Testis (tissue), 3 donors: Measurements from ENCODE around the gene CX3CL1. TPM values are rescaled to one million over a fixed set of nuclear protein-coding genes. Genes with fewer than 3 reads are reported as not detected.

Experiments used
- DNase-seq: peaks from one replicate; pipeline ENCODE4 v3.0.0-alpha.2; 2019
- H3K27ac ChIP-seq, 2 donors: fragments of 200-600 bp; sonication (generic); one replicate each; pipeline ENCODE4 v1.5.1; 2019
- H3K27me3 ChIP-seq: fragments of 200-600 bp; sonication (generic); one replicate; pipeline ENCODE4 v1.5.1; 2019
- H3K36me3 ChIP-seq: fragments of 200-600 bp; sonication (generic); one replicate; pipeline ENCODE4 v1.5.1; 2017; ENCODE audit warnings: low read depth; ENCODE audit errors: missing control alignments
- H3K4me1 ChIP-seq: fragments of 200-600 bp; sonication (generic); one replicate; pipeline ENCODE4 v1.5.1; 2019
- H3K4me3 ChIP-seq, 2 donors: fragments of 200-600 bp; sonication (generic); one replicate each; pipeline ENCODE4 v1.5.1; 2017 to 2019
- H3K9me3 ChIP-seq: fragments of 200-600 bp; sonication (generic); one replicate; pipeline ENCODE4 v1.5.1; 2017
- POLR2A ChIP-seq: fragments of 450-650 bp; IDR thresholded peaks from one replicate; pipeline ENCODE4 v1.6.1; 2017; ENCODE audit warnings: antibody characterized with exemption, mild to moderate bottlenecking, moderate library complexity
- WGBS, 2 donors: methylation state at CpG; one replicate each; pipeline ENCODE4 v1.1.5; 2018; 5-methylcytosine and 5-hydroxymethylcytosine counted together
- intact Hi-C: fragments of 100-400 bp; cut with DNase I; formaldehyde crosslinking; loops from one replicate; pipeline ENCODE4 v1.15.1; 2023; ENCODE audit warnings: low total_unique reads
- polyA plus RNA-seq: library from polyadenylated mRNA; stranded (reverse); fragments of 350-450 nt; fragmentation: Illumina TruSeq; extraction: RNeasy Lipid Tissue Mini Kit (QIAGEN cat#74804); gene quantifications from one replicate; pipeline ENCODE4 v1.2.3, GENCODE V29; 2014; ENCODE audit warnings: low read depth, low replicate concordance; ENCODE audit not compliant: insufficient read depth
- total RNA-seq, 2 donors: library from RNA; depleted of rRNA; stranded (reverse); fragments of >200 nt; gene quantifications; one replicate each; pipeline ENCODE4 v1.2.3, GENCODE V29; 2016
- TF ChIP-seq, protein P1 (sequence below), 3 experiments: fragments of 450-650 bp in 2 of 3; fragments of 200-600 bp in 1 of 3; sonication (generic) in 1 of 3; IDR thresholded peaks; one replicate each; pipeline ENCODE4 v1.5.1; 2016 to 2019; ENCODE audit warnings: antibody characterized with exemption in 3 of 3, mild to moderate bottlenecking in 2 of 3, moderate library complexity in 1 of 3

Gene CX3CL1
- total and polyA plus RNA-seq, 3 donors from 2014 or later, result 8.5 to 19.6 (median 12.9) TPM

DNA sequence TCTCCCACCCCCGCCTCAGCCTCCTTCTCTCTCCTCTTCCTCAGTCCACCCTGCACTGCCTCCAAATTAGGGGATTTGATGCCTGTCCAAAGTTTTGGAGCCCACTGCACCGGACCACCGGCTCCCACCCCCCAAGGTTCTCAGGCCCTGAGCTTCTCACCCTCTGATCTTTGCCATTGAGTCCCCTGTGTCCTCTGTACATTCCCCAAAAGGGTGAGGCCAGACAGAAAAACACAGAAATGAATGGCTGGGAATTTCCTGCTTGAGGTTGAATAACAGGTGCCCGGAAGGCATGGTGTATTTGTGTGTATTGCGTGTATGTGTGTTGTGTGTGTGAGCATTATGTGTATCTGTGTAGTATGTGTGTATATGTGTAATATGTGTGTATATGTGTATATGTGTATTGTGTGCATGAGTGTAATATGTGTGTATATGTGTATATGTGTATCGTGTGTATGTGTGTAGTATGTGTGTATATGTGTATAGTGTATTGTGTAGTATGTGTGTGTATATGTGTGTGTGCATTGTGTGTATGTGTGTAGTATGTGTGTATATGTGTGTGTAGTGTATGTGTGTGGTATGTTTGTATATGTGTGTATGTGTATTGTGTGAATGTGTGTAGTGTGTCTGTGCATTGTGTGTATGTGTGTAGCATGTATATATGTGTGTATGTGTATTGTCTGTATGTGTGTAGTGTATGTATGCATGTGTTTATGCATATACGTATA lies 16.2 kb downstream of the CX3CL1 start:
- Histone ChIP-seq H3K27me3 (no peaks in the 10 kb centered on the region), H3K9me3 (no peaks in the 10 kb centered on the region), H3K4me1 (peaks cover 16% of the 10 kb centered on the region), H3K4me3 (no peak overlapping the region), H3K36me3 (no peaks in the 10 kb centered on the region), H3K27ac (no peak overlapping the region)
- 80 to 87% methylated on average over 7 of the region's 7 CpGs for WGBS, 2 donors
- DNase-seq, result no peak
- TF ChIP-seq POLR2A, result no peak
- TF ChIP-seq, protein P1, sequence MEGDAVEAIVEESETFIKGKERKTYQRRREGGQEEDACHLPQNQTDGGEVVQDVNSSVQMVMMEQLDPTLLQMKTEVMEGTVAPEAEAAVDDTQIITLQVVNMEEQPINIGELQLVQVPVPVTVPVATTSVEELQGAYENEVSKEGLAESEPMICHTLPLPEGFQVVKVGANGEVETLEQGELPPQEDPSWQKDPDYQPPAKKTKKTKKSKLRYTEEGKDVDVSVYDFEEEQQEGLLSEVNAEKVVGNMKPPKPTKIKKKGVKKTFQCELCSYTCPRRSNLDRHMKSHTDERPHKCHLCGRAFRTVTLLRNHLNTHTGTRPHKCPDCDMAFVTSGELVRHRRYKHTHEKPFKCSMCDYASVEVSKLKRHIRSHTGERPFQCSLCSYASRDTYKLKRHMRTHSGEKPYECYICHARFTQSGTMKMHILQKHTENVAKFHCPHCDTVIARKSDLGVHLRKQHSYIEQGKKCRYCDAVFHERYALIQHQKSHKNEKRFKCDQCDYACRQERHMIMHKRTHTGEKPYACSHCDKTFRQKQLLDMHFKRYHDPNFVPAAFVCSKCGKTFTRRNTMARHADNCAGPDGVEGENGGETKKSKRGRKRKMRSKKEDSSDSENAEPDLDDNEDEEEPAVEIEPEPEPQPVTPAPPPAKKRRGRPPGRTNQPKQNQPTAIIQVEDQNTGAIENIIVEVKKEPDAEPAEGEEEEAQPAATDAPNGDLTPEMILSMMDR (IDR thresholded peaks at IDR 0.05), result no peak
- intact Hi-C loops, result no loop called here

- Histone ChIP-seq H3K27ac (no peak overlapping the region), H3K4me3 (no peak overlapping the region), H3K9me3 (no peaks in the 10 kb centered on the region), H3K36me3 (no peaks in the 10 kb centered on the region), H3K27me3 (no peaks in the 10 kb centered on the region), H3K4me1 (peaks cover 13% of the 10 kb centered on the region)
- 90 to 94% methylated on average over 3 of the region's 3 CpGs for WGBS, 2 donors
- intact Hi-C loops, result no loop called here
- TF ChIP-seq, protein P1 (IDR thresholded peaks at IDR 0.05), result no peak
- TF ChIP-seq POLR2A, result no peak
- DNase-seq, result no peak
Observed at GRCh38 chr16:57389087-57389468, 16.8 kb downstream of the CX3CL1 start.

- H3K4me1 ChIP-seq, result peaks cover 13% of the 10 kb centered on the region
- DNase-seq, result no peak
- no peak for TF ChIP-seq POLR2A
- TF ChIP-seq, protein P1 (IDR thresholded peaks at IDR 0.05), result no peak
- H3K4me3 ChIP-seq, result no peak overlapping the region
- no peaks in the 10 kb centered on the region for H3K9me3 ChIP-seq
- intact Hi-C loops, result no loop called here
- no peaks in the 10 kb centered on the region for H3K36me3 ChIP-seq
- H3K27ac ChIP-seq, result no peak overlapping the region
- WGBS, 2 donors, result 68 to 72% methylated on average over 5 of the region's 5 CpGs
- no peaks in the 10 kb centered on the region for H3K27me3 ChIP-seq
Observed at GRCh38 chr16:57390636-57391295, 18.5 kb downstream of the CX3CL1 start.

GRCh38 chr16:57391300-57391699 lies 19.0 kb downstream of the CX3CL1 start:
- intact Hi-C loops, result no loop called here
- DNase-seq, result no peak
- no peaks in the 10 kb centered on the region for H3K9me3 ChIP-seq
- no peaks in the 10 kb centered on the region for H3K36me3 ChIP-seq
- WGBS, 2 donors, result 83 to 92% methylated on average over 4 of the region's 4 CpGs
- TF ChIP-seq POLR2A, result no peak
- TF ChIP-seq, protein P1 (IDR thresholded peaks at IDR 0.05), result no peak
- no peak overlapping the region for H3K27ac ChIP-seq
- peaks cover 11% of the 10 kb centered on the region for H3K4me1 ChIP-seq
- no peak overlapping the region for H3K4me3 ChIP-seq
- no peaks in the 10 kb centered on the region for H3K27me3 ChIP-seq
